ENCODE results near the gene TRAPPC10.

Gene TRAPPC10

GRCh38 chr21:43983860-43984420 is 28.2 kb upstream of the TRAPPC10 start:
- DNase-seq = no peak

GRCh38 chr21:43984905-43985689 is 27.0 kb upstream of the TRAPPC10 start:
- DNase-seq = no peak

- no peak for DNase-seq
Observed at GRCh38 chr21:43985690-43986251, 26.3 kb upstream of the TRAPPC10 start.

- no peak for DNase-seq
Observed at GRCh38 chr21:43986544-43987451, 25.3 kb upstream of the TRAPPC10 start.

- DNase-seq = no peak
Observed at GRCh38 chr21:43987509-43987908, 24.6 kb upstream of the TRAPPC10 start.

DNA sequence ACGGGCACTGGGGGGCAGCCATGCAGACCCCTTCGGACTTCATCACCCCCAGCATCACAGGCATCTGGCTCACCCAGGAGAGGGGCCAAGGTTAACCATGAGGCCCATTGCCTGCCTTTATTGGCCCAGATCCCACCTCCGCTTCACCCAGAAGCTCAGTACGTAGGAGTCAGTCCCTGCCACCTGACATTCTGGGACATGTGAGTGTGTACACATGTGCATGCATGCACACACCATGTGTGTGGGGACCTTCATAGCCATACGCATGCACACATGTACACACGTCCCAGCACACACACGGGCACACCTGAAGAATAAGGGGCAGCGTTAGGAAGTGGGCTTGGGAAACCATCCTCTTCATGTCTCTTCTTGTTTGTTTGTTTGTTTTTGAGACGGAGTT is 24.1 kb upstream of the TRAPPC10 start:
- DNase-seq = no peak

DNA sequence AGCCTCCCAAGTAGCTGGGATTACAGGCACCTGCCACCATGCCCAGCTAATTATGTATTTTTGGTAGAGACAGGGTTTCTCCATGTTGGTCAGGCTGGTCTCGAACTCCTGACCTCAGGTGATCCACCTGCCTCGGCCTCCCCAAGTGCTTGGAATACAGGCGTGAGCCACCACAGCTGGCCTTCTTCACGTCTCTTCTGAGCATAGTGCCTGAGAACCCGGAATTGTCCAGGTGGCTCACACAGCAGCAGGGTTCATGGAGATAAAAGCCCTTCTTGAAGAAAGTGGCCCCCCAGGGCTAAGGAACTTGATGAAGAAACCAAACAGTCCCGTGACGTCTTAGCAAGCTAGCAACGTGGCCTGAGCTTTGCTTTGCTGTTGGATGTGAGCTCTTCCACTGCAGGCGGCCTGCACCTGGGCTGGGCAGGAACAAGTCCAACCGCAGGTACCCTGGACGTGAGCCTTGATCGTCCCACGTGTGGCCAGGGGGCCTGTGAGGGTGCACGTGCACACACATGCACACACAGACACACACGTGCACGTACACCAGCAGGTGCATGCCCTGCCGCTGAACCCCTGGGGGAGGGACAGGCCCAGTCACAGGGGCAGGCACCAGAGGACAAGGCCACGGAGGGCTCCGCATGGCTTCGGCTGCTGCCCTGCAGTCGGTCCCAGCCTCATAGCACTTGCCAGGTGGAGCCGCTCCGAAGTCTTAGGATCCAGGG is 23.4 kb upstream of the TRAPPC10 start:
- no peak for DNase-seq

GRCh38 chr21:43989401-43989800 is 22.7 kb upstream of the TRAPPC10 start:
- no peak for DNase-seq

DNA sequence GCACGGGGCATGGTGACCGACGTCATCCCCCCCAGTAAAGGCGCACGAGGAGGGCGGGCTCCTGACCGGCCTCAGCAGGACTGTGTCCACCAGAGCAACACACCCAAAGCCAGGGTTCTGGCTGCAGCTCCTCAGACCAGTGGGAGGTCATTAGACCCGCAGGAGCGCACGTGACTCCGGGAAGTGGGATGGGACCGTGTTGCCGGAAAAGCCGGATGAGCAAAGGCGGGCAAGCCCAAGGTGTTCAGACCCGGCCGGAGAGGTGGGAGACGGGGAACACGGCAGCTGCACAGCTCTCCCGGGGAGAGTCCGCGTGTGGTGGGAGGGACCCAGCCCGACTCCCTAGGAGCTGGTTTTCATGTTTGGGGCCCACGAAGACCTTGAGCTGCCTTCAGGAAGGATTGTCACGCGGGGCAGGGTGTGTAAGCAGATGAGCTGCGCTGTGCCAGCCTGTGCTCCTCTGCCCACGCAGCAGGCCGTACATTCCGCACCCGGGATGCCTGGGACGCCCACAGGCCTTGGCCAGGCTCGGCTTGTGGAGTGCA is 20.6 kb upstream of the TRAPPC10 start:
- DNase-seq = no peak

GRCh38 chr21:43992121-43992520 is 20.0 kb upstream of the TRAPPC10 start:
- no peak for DNase-seq

- DNase-seq = no peak
Observed at GRCh38 chr21:43993420-43993934, 18.6 kb upstream of the TRAPPC10 start.

GRCh38 chr21:43994085-43994484 is 18.0 kb upstream of the TRAPPC10 start:
- no peak for DNase-seq

DNA sequence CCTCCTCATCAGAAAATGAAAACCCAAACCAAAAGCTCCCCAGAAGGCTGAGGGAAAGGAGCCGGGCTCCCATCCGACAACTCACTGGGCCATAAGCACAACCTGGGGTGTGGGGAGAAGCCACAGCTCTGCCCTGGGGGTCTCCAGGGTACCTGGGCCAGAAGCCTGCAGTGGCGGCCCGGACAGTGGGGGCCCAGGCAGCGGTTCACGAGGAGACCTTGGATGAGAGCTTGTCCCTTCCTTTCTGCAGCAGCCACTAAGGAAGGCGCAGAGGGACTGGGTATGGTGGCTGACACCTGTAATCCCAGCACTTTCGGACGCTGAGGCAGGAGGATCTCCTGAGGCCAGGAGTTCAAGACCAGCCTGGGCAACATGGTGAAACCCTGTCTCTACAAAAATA is 17.5 kb upstream of the TRAPPC10 start:
- no peak for DNase-seq

GRCh38 chr21:43995521-43996105 is 16.5 kb upstream of the TRAPPC10 start:
- DNase-seq = no peak

GRCh38 chr21:43997766-43998742 is 14.1 kb upstream of the TRAPPC10 start:
- no peak for DNase-seq

DNA sequence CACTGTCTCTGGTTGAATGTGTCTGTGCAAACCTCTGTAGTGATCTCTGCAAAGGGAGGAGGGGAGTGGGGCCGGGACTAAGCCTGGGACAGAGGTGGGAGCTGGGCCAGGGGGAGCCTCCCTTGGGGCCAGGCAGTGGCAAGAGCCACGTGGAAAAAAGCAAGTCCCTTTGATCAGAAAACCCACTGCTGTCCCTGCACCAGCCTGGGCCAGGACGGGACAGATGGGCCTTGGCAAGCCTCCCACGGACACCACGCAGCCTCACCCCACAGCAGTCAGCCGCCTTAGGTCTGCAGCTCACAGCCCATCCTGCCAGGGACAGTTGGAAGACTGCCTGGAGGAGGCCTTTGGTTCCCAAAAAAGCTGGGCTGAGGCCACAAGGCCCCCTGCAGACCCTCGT is 11.7 kb upstream of the TRAPPC10 start:
- no peak for DNase-seq

GRCh38 chr21:44002511-44002910 is 9.6 kb upstream of the TRAPPC10 start:
- DNase-seq = no peak

- DNase-seq = no peak
Observed at GRCh38 chr21:44003307-44003966, 8.7 kb upstream of the TRAPPC10 start.

DNA sequence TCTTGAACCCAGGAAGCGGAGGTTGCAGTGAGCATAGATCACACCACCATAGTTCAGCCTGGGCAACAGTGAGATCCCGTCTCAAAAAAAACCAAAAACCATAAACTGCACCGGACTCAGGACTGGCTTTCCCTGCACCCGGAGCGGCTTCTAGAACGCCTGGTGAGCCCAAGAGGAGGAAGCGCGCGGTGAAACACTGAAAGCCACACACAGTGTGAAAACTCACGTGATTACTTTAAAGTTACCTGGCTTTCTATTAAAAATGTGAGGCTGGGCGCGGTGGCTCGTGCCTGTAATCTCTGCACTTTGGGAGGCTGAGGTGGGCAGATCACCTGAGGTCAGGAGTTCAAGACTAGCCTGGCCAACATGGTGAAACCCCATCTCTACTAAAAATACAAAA is 7.0 kb upstream of the TRAPPC10 start:
- no peak for DNase-seq

- DNase-seq = no peak
Observed at GRCh38 chr21:44005593-44005992, 6.5 kb upstream of the TRAPPC10 start.
